ENCODE measurements around the gene LDHB.
A peak's percentile ranks its signal among the peaks of the same experiment; 100 is the strongest.
"Not testable (repeated sequence)": the region's sequence is repeated elsewhere in the genome, so short reads cannot be mapped to it uniquely, and the experiment has no call there.

LDHB gene

DNA sequence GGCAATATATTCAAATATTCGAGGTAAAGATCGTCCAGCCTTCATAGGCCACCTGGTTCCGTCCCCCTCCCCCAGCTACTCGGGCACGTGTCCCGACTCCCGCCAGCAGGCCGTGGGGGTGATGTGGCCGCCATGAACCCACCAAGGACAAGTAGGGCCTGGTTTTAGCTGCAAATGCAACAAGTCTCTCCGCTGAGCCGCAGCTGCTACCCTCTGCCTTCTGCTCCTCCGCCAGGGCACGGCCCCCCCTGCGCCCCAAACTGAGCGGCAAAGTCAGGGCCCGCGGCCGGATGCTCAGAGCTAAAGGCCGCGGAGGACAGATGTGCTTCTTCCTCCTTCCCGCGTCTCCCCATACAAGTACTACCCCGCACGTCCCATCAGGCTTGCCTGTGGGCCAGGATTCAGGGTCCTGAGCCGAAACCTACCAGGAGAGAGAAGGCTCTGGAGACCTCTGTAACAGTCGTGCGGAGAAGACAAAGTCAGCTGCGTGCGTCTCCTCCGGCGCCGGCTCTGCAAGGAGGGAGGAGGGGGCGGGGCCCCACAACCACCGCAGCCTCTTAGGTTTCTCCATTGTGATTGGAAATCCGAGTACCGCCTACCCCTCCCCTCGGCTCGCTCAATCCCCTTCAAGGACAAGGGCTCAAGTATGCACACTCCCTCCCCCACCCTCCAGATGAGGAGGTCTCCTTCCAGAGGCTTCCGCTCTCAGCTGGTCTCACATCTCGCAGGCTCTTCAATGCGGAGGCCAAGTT, at the start of gene LDHB:
Gene LDHB (minus strand): TSS at position 517 of the 752 bp plus-strand sequence. CDS start 3,171 bp downstream, outside the sequence.
- DNase-seq = peak; percentile 97

GRCh38 chr12:21704847-21705246, 47.2 kb upstream of the LDHB start:
- DNase-seq = no peak

- DNase-seq = no peak
Observed at GRCh38 chr12:21699851-21700250, 42.2 kb upstream of the LDHB start.

GRCh38 chr12:21697904-21698630, 40.4 kb upstream of the LDHB start:
- no peak for DNase-seq

DNA sequence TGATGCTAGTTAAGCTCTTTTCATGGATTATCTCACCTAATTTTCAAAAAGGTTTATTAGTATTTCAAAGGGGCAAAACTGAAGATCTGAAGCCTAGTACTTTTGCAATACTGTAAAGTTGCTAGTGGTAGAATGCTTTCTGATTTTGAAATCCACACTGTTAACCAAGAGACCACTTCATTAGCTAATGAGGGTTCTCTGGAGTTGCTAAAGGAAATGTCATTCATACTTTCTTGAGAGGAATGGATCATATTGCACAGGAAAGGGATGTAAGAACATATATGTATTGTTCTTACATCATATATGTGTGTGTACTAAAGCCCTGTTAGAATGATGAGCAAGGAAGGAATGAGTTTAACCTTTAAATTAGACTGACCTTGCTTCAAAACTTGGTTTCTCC, 39.0 kb upstream of the LDHB start:
- no peak for DNase-seq

DNA sequence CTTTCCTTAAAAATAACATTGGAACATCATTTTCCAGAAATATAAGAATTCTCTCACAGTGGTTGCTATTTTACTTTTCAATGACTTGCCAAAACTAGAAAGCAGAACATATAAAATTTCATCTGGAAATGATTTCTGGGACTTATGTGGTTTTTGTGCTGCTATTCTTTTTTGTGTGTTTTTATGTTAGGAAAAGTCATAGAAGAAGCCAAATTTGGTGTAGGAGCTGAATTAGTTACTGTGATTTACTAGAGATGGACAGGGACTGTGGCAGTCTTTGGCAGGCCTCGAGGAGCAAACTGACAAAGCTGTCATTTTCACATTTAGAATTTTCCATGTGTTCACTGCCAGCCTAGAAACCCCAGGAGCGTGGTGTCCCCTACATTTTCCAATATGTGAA, 38.3 kb upstream of the LDHB start:
- DNase-seq = no peak

GRCh38 chr12:21694660-21695059, 37.0 kb upstream of the LDHB start:
- DNase-seq = no peak

- DNase-seq = no peak
Observed at GRCh38 chr12:21691515-21691914, 33.9 kb upstream of the LDHB start.

GRCh38 chr12:21690704-21691368, 33.2 kb upstream of the LDHB start:
- no peak for DNase-seq

- DNase-seq = no peak
Observed at GRCh38 chr12:21683115-21683514, 25.5 kb upstream of the LDHB start.

DNA sequence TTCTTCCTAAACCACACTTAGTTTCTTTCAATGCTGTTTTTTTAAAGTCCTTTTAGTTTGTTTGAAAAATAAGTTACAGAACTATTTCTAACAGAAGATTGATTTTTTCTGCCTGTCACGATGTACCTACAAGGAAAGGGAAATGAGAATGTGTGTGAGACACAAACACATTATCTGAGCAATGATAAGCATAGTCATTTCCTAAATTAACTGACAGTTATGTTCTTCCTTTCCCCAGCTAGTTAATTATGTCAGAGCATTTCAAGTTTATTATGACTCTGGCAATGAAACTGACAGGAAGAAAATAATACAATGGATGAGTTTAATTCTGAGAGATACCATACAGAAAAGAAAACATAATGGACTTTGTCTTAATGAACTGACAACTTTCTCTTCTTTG, 21.3 kb upstream of the LDHB start:
- DNase-seq = no peak

- no peak for DNase-seq
Observed at GRCh38 chr12:21677622-21678277, 20.1 kb upstream of the LDHB start.

GRCh38 chr12:21677204-21677603, 19.6 kb upstream of the LDHB start:
- no peak for DNase-seq

- DNase-seq = no peak
Observed at GRCh38 chr12:21676776-21677175, 19.1 kb upstream of the LDHB start.

DNA sequence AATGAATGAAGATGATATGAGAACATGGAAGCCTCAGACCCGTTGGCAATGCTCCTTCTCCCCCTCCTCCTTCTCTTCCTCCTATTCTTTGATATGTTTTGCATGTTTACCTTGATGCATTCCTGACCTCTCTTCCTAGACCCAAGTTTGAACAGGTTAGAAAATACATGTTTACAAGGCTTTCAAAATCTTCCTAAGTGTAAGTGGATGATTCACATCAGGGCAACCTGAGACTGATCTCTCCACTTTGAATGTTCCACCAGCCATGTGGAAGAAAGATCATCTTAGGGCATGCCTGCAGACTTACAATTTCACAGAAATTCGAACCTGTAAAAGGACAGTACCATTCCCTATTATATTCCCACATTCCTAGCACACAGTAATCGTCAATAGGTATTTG, 18.0 kb upstream of the LDHB start:
- no peak for DNase-seq

- no peak for DNase-seq
Observed at GRCh38 chr12:21675096-21675495, 17.5 kb upstream of the LDHB start.

- DNase-seq = not testable (repeated sequence)
Observed at GRCh38 chr12:21673830-21674552, 16.3 kb upstream of the LDHB start.

DNA sequence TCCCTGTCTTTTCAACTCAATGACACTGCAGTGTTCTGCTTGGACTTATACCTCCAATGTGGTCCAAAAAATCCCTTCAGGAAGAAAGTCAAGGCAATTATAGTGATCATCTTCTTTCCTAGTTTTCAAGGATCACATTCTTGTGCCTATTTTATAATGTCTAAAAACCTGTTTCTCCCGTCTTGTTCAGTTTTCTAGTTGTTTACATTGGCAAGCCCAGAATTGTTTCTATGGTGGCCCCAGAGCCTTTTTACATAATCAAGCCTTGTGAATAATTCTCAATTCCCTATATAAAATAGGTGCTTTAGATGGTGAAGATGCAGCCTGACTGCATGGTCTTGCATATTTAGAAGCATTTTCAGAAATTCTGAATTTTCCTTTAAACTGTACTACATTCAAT, 14.5 kb upstream of the LDHB start:
- DNase-seq = no peak

GRCh38 chr12:21666722-21667121, 9.1 kb upstream of the LDHB start:
- no peak for DNase-seq

- DNase-seq = no peak
Observed at GRCh38 chr12:21665816-21666215, 8.2 kb upstream of the LDHB start.

DNA sequence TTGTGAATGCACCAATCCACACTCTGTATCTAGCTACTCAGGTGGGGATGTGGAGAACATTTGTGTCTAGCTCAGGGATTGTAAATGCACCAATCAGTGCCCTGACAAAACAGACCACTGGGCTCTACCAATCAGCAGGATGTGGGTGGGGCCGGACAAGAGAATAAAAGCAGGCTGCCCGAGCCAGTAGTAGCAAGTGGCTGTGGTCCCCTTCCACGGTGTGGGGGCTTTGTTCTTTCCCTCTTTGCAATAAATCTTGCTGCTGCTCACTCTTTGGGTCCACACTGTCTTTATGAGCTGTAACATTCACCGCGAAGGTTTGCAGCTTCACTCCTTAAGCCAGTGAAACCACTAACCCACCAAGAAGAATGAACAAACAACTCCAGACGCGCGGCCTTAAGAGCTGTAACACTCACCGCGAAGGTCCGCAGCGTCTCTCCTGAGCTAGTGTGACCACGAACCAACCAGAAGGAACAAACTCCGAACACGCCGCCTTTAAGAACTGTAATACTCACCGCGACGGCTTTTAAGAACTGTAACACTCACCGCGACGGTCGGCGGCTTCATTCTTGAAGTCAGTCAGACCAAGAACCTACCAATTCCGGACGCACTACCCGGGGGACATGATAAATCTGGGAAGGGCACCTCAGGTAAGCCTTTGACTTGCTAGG, 4.6 kb upstream of the LDHB start:
- DNase-seq = no peak

All from stimulated activated CD4-positive, alpha-beta T cell treated with anti-CD3 and anti-CD28 coated beads, Interleukin-1b, Interleukin-23, amount 100 ng/mL, for 48 hours (primary cell).